Fibroblast of lung (primary cell): ENCODE measurements around the gene KCNMA1. TPM values are rescaled to one million over a fixed set of nuclear protein-coding genes. Genes with fewer than 3 reads are reported as not detected.

Experiments used
- DNase-seq, 2 donors: peaks; one replicate each; pipeline versions ENCODE4 v3.0.0 to v3.0.0-alpha.2; 2010; ENCODE audit warnings: low read depth in 2 of 2
- H2AFZ ChIP-seq: 2 replicates; pipeline ENCODE4 v1.5.1; 2012; ENCODE audit warnings: low read length, control low read depth, inconsistent platforms
- H3K27ac ChIP-seq: 2 replicates; pipeline ENCODE4 v1.5.1; 2011; ENCODE audit warnings: low read length, control low read depth; ENCODE audit not compliant: insufficient read depth
- H3K27me3 ChIP-seq: 2 replicates; pipeline ENCODE4 v1.5.1; 2011; ENCODE audit warnings: mild to moderate bottlenecking, low read length; ENCODE audit not compliant: control insufficient read depth, insufficient read depth
- H3K36me3 ChIP-seq: 2 replicates; pipeline ENCODE4 v1.5.1; 2011; ENCODE audit warnings: low read length; ENCODE audit not compliant: control insufficient read depth, insufficient read depth
- H3K4me1 ChIP-seq: 2 replicates; pipeline ENCODE4 v1.5.1; 2011; ENCODE audit warnings: low read length; ENCODE audit not compliant: control insufficient read depth, insufficient read depth; ENCODE audit errors: extremely low read depth
- H3K4me2 ChIP-seq: 2 replicates; pipeline ENCODE4 v1.5.1; 2011; ENCODE audit warnings: low read length, control low read depth; ENCODE audit not compliant: insufficient read depth; ENCODE audit errors: extremely low read depth
- H3K4me3 ChIP-seq, 4 experiments: fragments of 200-600 bp in 1 of 4; sonication (generic) in 1 of 4; replicated peaks in 1 of 4; 2 replicates each; pipeline ENCODE4 v1.5.1; 2011 to 2016; ENCODE audit warnings: low read length in 4 of 4, low read depth in 3 of 4, mild to moderate bottlenecking in 3 of 4, control low read depth in 2 of 4, inconsistent platforms in 1 of 4, mixed read lengths in 1 of 4; ENCODE audit not compliant: insufficient read depth in 1 of 4; ENCODE audit errors: control extremely low read depth in 1 of 4
- H3K79me2 ChIP-seq: 2 replicates; pipeline ENCODE4 v1.5.1; 2012; ENCODE audit warnings: mild to moderate bottlenecking, low read length, inconsistent platforms; ENCODE audit not compliant: control insufficient read depth, insufficient read depth
- H3K9ac ChIP-seq: 2 replicates; pipeline ENCODE4 v1.5.1; 2011; ENCODE audit warnings: mild to moderate bottlenecking, low read length, control low read depth; ENCODE audit not compliant: insufficient read depth
- H3K9me3 ChIP-seq: 2 replicates; pipeline ENCODE4 v1.5.1; 2012; ENCODE audit warnings: low read depth, low read length; ENCODE audit not compliant: control insufficient read depth, insufficient read depth
- H4K20me1 ChIP-seq: 2 replicates; pipeline ENCODE4 v1.5.1; 2011; ENCODE audit warnings: low read length; ENCODE audit not compliant: control insufficient read depth, insufficient read depth; ENCODE audit errors: extremely low read depth
- EZH2 ChIP-seq: IDR thresholded peaks from 2 replicates; pipeline ENCODE4 v1.5.1; 2012; ENCODE audit warnings: low read length, control low read depth, mild to moderate bottlenecking; ENCODE audit errors: missing control alignments
- polyA plus RNA-seq, 2 donors: library from polyadenylated mRNA; depleted of rRNA in 1 of 2; stranded (reverse) in 1 of 2; unstranded in 1 of 2; fragments of >200 nt; gene quantifications; 2 replicates each; pipeline ENCODE4 v1.2.1, GENCODE V29; 2011 to 2012; ENCODE audit warnings: missing spikeins in 1 of 2
- total RNA-seq: library from RNA; depleted of rRNA; stranded (reverse); fragments of >200 nt; gene quantifications from 2 replicates; pipeline ENCODE4 v1.2.1, GENCODE V29; 2014
- TF ChIP-seq, protein P1 (sequence below), 2 donors: IDR thresholded peaks in 1 of 2; conservative IDR thresholded peaks in 1 of 2; 1 replicate in 1 of 2; 2 replicates in 1 of 2; pipeline ENCODE4 v1.5.1; 2011 to 2012; ENCODE audit warnings: low read length in 2 of 2, control low read depth in 1 of 2, inconsistent platforms in 1 of 2, low read depth in 1 of 2, mild to moderate bottlenecking in 1 of 2

Gene KCNMA1
- total and polyA plus RNA-seq, 2 donors (not counting 1 experiment from before 2014, with no cell fraction given) = 31.0 to 138 TPM

GRCh38 chr10:77226853-77227565 is 410.6 kb downstream of the KCNMA1 start:
- H2AFZ ChIP-seq = no peak overlapping the region
- no peaks in the 10 kb centered on the region for H3K9me3 ChIP-seq
- no peak overlapping the region for H3K9ac ChIP-seq
- TF ChIP-seq EZH2 = no peak
- TF ChIP-seq, protein P1, sequence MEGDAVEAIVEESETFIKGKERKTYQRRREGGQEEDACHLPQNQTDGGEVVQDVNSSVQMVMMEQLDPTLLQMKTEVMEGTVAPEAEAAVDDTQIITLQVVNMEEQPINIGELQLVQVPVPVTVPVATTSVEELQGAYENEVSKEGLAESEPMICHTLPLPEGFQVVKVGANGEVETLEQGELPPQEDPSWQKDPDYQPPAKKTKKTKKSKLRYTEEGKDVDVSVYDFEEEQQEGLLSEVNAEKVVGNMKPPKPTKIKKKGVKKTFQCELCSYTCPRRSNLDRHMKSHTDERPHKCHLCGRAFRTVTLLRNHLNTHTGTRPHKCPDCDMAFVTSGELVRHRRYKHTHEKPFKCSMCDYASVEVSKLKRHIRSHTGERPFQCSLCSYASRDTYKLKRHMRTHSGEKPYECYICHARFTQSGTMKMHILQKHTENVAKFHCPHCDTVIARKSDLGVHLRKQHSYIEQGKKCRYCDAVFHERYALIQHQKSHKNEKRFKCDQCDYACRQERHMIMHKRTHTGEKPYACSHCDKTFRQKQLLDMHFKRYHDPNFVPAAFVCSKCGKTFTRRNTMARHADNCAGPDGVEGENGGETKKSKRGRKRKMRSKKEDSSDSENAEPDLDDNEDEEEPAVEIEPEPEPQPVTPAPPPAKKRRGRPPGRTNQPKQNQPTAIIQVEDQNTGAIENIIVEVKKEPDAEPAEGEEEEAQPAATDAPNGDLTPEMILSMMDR (conservative IDR thresholded peaks at IDR 0.05 in 1 of 2, IDR thresholded peaks at IDR 0.05 in 1 of 2; ENCODE audit: low read depth in 1 of 2, low read length in 2 of 2) = no peak
- H3K27ac ChIP-seq = no peak overlapping the region
- peak in 1 of 2 donors; percentile 25 for DNase-seq
- H3K4me3 ChIP-seq = no peak overlapping the region
- peaks cover 8% of the 10 kb centered on the region for H3K4me1 ChIP-seq
- no peaks in the 10 kb centered on the region for H3K36me3 ChIP-seq
- H3K4me2 ChIP-seq = no peak overlapping the region
- no peaks in the 10 kb centered on the region for H3K79me2 ChIP-seq
- no peaks in the 10 kb centered on the region for H4K20me1 ChIP-seq
- H3K27me3 ChIP-seq = no peaks in the 10 kb centered on the region

- Histone ChIP-seq H3K36me3 (no peaks in the 10 kb centered on the region), H3K4me3 (no peak overlapping the region), H2AFZ (no peak overlapping the region), H3K4me1 (peaks cover 8% of the 10 kb centered on the region), H3K9me3 (no peaks in the 10 kb centered on the region), H3K4me2 (no peak overlapping the region), H4K20me1 (no peaks in the 10 kb centered on the region), H3K79me2 (no peaks in the 10 kb centered on the region), H3K27ac (no peak overlapping the region), H3K9ac (no peak overlapping the region), H3K27me3 (no peaks in the 10 kb centered on the region)
- no peak for TF ChIP-seq EZH2
- TF ChIP-seq, protein P1 (conservative IDR thresholded peaks at IDR 0.05 in 1 of 2, IDR thresholded peaks at IDR 0.05 in 1 of 2; ENCODE audit: low read depth in 1 of 2, low read length in 2 of 2) = no peak
- DNase-seq = no peak
Measured at GRCh38 chr10:77226452-77226851, 411.2 kb downstream of the KCNMA1 start.

DNA sequence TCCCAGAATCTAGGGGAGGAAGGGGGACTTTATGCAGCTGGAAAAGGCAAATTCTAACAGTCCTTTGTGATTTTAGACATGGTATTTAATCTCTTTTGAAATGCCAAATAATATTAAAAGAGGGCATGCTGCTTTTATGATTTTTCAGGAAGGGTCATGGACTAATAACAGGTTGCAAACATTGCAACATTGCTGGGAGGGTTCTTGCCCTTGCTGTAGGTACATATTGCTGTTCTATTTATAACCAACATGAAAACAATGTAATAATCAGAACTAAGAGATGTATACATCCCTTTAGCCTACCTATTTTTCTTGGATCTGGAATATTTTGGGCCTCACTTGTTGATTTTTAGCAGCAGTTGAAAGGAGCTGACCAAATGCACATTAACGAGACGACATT is 411.6 kb downstream of the KCNMA1 start:
- TF ChIP-seq, protein P1 (conservative IDR thresholded peaks at IDR 0.05 in 1 of 2, IDR thresholded peaks at IDR 0.05 in 1 of 2; ENCODE audit: low read depth in 1 of 2, low read length in 2 of 2) = no peak
- TF ChIP-seq EZH2 = no peak

More for the DNA sequence above, 411.6 kb downstream of the KCNMA1 start:
- Histone ChIP-seq H3K27ac (no peak overlapping the region), H3K79me2 (no peaks in the 10 kb centered on the region), H3K27me3 (no peaks in the 10 kb centered on the region), H3K4me2 (no peak overlapping the region), H3K4me3 (no peak overlapping the region), H4K20me1 (no peaks in the 10 kb centered on the region), H3K4me1 (peaks cover 8% of the 10 kb centered on the region), H3K9me3 (no peaks in the 10 kb centered on the region), H3K9ac (no peak overlapping the region), H3K36me3 (no peaks in the 10 kb centered on the region), H2AFZ (no peak overlapping the region)
- no peak for DNase-seq
